Thyroid gland (tissue), 4 donors: ENCODE data around the gene NFXL1.

Experiments used
- POLR2A ChIP-seq, 2 donors: fragments of 450-650 bp; IDR thresholded peaks; one replicate each; pipeline ENCODE4 v1.6.1; 2017; ENCODE audit warnings: antibody characterized with exemption in 2 of 2, mild to moderate bottlenecking in 2 of 2, moderate library complexity in 1 of 2
- TF ChIP-seq, protein P1 (sequence below), 6 experiments: fragments of 200-600 bp in 3 of 6; fragments of 450-650 bp in 3 of 6; sonication (generic) in 3 of 6; IDR thresholded peaks; one replicate each; pipeline ENCODE4 v1.5.1; 2016 to 2019; ENCODE audit warnings: antibody characterized with exemption in 6 of 6, mild to moderate bottlenecking in 2 of 6, inconsistent platforms in 1 of 6, moderate library complexity in 1 of 6

DNA sequence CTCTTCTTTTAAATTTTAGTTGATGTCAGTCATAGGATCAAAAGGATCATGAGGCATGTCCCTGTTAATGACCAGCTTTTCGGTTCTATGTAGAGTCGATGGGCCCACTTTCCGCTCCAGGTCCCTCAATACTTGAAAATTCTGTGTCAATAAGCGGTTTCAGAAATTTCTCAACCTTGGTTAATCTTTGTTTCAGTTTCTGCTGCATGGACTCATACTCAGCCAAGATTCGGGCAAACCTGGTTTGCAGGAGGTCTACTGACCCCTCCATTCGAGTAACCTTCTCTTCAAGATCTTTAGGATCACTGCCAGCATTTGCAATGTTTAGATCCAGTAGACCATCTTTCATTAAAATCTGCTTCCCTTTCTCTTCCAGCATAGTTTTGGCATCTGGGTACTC, 22.0 kb upstream of the NFXL1 start:
- TF ChIP-seq, protein P1, sequence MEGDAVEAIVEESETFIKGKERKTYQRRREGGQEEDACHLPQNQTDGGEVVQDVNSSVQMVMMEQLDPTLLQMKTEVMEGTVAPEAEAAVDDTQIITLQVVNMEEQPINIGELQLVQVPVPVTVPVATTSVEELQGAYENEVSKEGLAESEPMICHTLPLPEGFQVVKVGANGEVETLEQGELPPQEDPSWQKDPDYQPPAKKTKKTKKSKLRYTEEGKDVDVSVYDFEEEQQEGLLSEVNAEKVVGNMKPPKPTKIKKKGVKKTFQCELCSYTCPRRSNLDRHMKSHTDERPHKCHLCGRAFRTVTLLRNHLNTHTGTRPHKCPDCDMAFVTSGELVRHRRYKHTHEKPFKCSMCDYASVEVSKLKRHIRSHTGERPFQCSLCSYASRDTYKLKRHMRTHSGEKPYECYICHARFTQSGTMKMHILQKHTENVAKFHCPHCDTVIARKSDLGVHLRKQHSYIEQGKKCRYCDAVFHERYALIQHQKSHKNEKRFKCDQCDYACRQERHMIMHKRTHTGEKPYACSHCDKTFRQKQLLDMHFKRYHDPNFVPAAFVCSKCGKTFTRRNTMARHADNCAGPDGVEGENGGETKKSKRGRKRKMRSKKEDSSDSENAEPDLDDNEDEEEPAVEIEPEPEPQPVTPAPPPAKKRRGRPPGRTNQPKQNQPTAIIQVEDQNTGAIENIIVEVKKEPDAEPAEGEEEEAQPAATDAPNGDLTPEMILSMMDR (IDR thresholded peaks at IDR 0.05), result no peak
- no peak for TF ChIP-seq POLR2A (IDR thresholded peaks at IDR 0.05)
